Caco-2 (cell line): ENCODE measurements around the gene NUP210L. TPM values are rescaled to one million over a fixed set of nuclear protein-coding genes. Genes with fewer than 3 reads are reported as not detected.
A peak's percentile ranks its signal among the peaks of the same experiment; 100 is the strongest.

Experiments
- BruUV-seq: library from RNA; stranded (reverse); fragments of 400-500 nt; replicated peaks from 2 replicates; lab custom pipeline; 2021; lab: Mats Ljungman, UMichigan
- CTCF ChIA-PET: fragments of 300-600 bp; sonication (Branson Sonifier 250); formaldehyde crosslinking; loops from one replicate; lab custom pipeline; 2022; ENCODE audit warnings: antibody characterized with exemption; lab: Charles Lee
- POLR2A ChIA-PET: fragments of 300-600 bp; sonication (Branson Sonifier 250); formaldehyde crosslinking; loops from one replicate; lab custom pipeline; 2022; ENCODE audit warnings: antibody characterized with exemption; lab: Charles Lee
- DNase-seq, 2 experiments: peaks; one replicate each; pipeline versions ENCODE4 v3.0.0 to v3.0.0-alpha.2; 2020 to 2022
- H3K27me3 ChIP-seq: replicated peaks from 2 replicates; pipeline ENCODE4 v1.6.0; 2011; ENCODE audit warnings: low read length; ENCODE audit not compliant: control insufficient read depth, insufficient read depth
- H3K36me3 ChIP-seq: 2 replicates; pipeline ENCODE4 v1.5.1; 2011; ENCODE audit warnings: low read length; ENCODE audit not compliant: control insufficient read depth, insufficient read depth
- H3K4me1 ChIP-seq: fragments of 250-450 bp; sonication (Bioruptor Pico); 2 replicates; pipeline ENCODE4 v1.5.1; 2020; ENCODE audit warnings: mild to moderate bottlenecking
- H3K4me3 ChIP-seq: 2 replicates; pipeline ENCODE4 v1.5.1; 2011; ENCODE audit warnings: low read depth, mild to moderate bottlenecking, control low read depth, low read length
- H3K9me3 ChIP-seq: fragments of 250-450 bp; sonication (Bioruptor Pico); 2 replicates; pipeline ENCODE4 v1.5.1; 2020; ENCODE audit warnings: mild to moderate bottlenecking, moderate library complexity
- H3K27ac Mint-ChIP-seq: one replicate; pipeline ENCODE4 v1.8.0; 2022; ENCODE audit warnings: mixed read lengths; ENCODE audit not compliant: unreplicated experiment
- H3K27me3 Mint-ChIP-seq: one replicate; pipeline ENCODE4 v1.8.0; 2022; ENCODE audit warnings: mixed read lengths; ENCODE audit not compliant: insufficient read depth, unreplicated experiment
- H3K36me3 Mint-ChIP-seq: one replicate; pipeline ENCODE4 v1.8.0; 2022; ENCODE audit warnings: mild to moderate bottlenecking, mixed read lengths; ENCODE audit not compliant: insufficient read depth, unreplicated experiment
- H3K4me1 Mint-ChIP-seq: one replicate; pipeline ENCODE4 v1.8.0; 2022; ENCODE audit warnings: low read depth, mixed read lengths; ENCODE audit not compliant: unreplicated experiment
- H3K4me3 Mint-ChIP-seq: one replicate; pipeline ENCODE4 v1.8.0; 2022; ENCODE audit warnings: mild to moderate bottlenecking, moderate library complexity, mixed read lengths; ENCODE audit not compliant: unreplicated experiment
- H3K9me3 Mint-ChIP-seq: one replicate; pipeline ENCODE4 v1.8.0; 2022; ENCODE audit warnings: mixed read lengths; ENCODE audit not compliant: unreplicated experiment
- intact Hi-C: fragments of 100-400 bp; cut with micrococcal nuclease; formaldehyde crosslinking; loops from one replicate; pipeline ENCODE4 v1.10.0; 2022; ENCODE audit not compliant: unreplicated experiment
- microRNA-seq: library from miRNA; unstranded; fragments of <30 nt; microRNA quantifications from one replicate; pipeline ENCODE4 v1.2.0, GENCODE V29; 2022
- total RNA-seq: library from RNA; stranded (reverse); gene quantifications from 2 replicates; pipeline ENCODE4 v1.2.3, GENCODE V29; 2022
- TF ChIP-seq, protein P1 (sequence below), 2 experiments: fragments of 200-600 bp in 1 of 2; IDR thresholded peaks; 1 replicate in 1 of 2; 2 replicates in 1 of 2; pipeline versions ENCODE4 v1.5.1 to v1.8.0; 2011 to 2022; ENCODE audit warnings: antibody characterized with exemption in 1 of 2, control low read depth in 1 of 2, inconsistent platforms in 1 of 2, low read depth in 1 of 2, low read length in 1 of 2, mild to moderate bottlenecking in 1 of 2, moderate library complexity in 1 of 2; ENCODE audit not compliant: insufficient read depth in 1 of 2, severe bottlenecking in 1 of 2, unreplicated experiment in 1 of 2

Gene NUP210L
- total RNA-seq, 1 experiment from 2014 or later, result 0.07 TPM

DNA sequence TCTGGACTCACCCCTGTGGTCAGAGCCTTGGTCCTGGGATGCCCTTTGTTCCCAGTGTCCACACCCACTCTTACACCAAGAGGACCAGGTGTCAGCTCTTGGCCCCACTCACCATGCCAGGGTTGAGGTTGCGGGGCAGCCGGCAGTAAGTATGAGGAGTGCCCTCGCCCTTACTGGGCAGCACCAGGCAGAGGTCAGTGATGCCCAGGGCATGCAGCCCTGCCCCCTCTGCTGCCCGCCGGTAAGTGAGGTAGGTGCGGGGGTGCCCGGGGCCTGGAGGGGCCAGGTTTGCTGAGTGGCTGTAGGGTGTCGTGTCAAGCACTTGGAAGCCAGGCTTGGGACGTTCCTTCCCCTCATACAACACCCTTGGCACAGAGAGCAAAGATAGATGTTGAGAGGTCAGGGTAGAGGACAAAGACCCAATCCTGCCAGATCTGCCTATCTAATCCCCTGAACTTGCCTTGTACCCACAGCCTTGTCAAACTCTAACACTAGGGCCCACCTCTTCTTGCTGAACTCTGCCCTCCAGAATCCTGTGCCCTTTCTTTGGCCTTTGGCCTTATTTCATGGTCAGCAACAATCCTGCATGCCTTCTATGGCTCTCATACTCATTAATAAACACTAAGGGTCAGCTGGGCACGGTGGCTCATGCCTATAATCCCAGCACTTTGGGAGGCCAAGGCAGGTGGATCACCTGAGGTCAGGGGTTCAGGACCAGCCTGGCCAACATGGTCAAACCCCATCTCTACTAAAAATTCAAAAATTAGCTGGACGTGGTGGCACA, 211.9 kb downstream of the NUP210L start:
- no peaks in the 10 kb centered on the region for H3K9me3 Mint-ChIP-seq
- H3K36me3 ChIP-seq, result peaks cover 5% of the 10 kb centered on the region; the same call in 1 of the 2 replicates
- TF ChIP-seq, protein P1, sequence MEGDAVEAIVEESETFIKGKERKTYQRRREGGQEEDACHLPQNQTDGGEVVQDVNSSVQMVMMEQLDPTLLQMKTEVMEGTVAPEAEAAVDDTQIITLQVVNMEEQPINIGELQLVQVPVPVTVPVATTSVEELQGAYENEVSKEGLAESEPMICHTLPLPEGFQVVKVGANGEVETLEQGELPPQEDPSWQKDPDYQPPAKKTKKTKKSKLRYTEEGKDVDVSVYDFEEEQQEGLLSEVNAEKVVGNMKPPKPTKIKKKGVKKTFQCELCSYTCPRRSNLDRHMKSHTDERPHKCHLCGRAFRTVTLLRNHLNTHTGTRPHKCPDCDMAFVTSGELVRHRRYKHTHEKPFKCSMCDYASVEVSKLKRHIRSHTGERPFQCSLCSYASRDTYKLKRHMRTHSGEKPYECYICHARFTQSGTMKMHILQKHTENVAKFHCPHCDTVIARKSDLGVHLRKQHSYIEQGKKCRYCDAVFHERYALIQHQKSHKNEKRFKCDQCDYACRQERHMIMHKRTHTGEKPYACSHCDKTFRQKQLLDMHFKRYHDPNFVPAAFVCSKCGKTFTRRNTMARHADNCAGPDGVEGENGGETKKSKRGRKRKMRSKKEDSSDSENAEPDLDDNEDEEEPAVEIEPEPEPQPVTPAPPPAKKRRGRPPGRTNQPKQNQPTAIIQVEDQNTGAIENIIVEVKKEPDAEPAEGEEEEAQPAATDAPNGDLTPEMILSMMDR (IDR thresholded peaks at IDR 0.05; ENCODE audit: insufficient read depth in 1 of 2, low read depth in 1 of 2, low read length in 1 of 2, severe bottlenecking in 1 of 2, unreplicated experiment in 1 of 2), result no peak
- no peak overlapping the region for H3K27ac Mint-ChIP-seq
- H3K4me3 Mint-ChIP-seq, result no peak overlapping the region
- ChIA-PET POLR2A (no interaction called here), CTCF (interaction anchor here (0.6 kb wide), 1 partner anchor 21 kb away, joined by 9 read pairs; no protein-coding TSS in a partner anchor)
- no peaks in the 10 kb centered on the region for H3K9me3 ChIP-seq
- DNase-seq, result no peak
- peaks cover 8% of the 10 kb centered on the region for H3K4me1 ChIP-seq
- H3K4me3 ChIP-seq, result no peak overlapping the region
- intact Hi-C loops, result no loop called here
- peaks cover 41% of the 10 kb centered on the region for H3K36me3 Mint-ChIP-seq
- BruUV-seq, result no TSS peak
- no peaks in the 10 kb centered on the region for H3K27me3 ChIP-seq
- peaks cover 7% of the 10 kb centered on the region for H3K4me1 Mint-ChIP-seq
- no peaks in the 10 kb centered on the region for H3K27me3 Mint-ChIP-seq

Small RNA genes within 50 kb of the gene (microRNA-seq; reads per million reads assigned to microRNA genes)
- gene MIR190B, result 4.1 reads per million, percentile 27 among the genes with 10 or more reads in this experiment
- gene MIR5698, result not detected
- not detected for gene MIR6737

Other genes with a start within 250 kb of the NUP210L start
- gene GATAD2B, start 232.1 kb downstream of the NUP210L start, total RNA-seq, result 38.0 and 42.6 TPM in 2 replicates
- 78.2 and 79.0 TPM in 2 replicates for gene DENND4B, start 208.4 kb downstream of the NUP210L start, total RNA-seq
- 24.4 and 30.8 TPM in 2 replicates for gene CRTC2, start 196.5 kb downstream of the NUP210L start, total RNA-seq
- 135 and 150 TPM in 2 replicates for gene SLC39A1, start 191.5 kb downstream of the NUP210L start, total RNA-seq
- gene CREB3L4, start 187.2 kb downstream of the NUP210L start, total RNA-seq, result 9.0 and 9.8 TPM in 2 replicates
- gene JTB, start 177.4 kb downstream of the NUP210L start, total RNA-seq, result 123 and 124 TPM in 2 replicates
- 77.4 and 79.3 TPM in 2 replicates for gene RAB13, start 168.7 kb downstream of the NUP210L start, total RNA-seq
- 2,648 and 2,676 TPM in 2 replicates for gene RPS27, start 164.3 kb downstream of the NUP210L start, total RNA-seq
- 681 and 698 TPM in 2 replicates for gene TPM3, start 37.0 kb upstream of the NUP210L start, total RNA-seq
- gene CFAP141, start 51.3 kb upstream of the NUP210L start, total RNA-seq, result not detected in 2 replicates
- 195 and 198 TPM in 2 replicates for gene UBAP2L, start 65.9 kb upstream of the NUP210L start, total RNA-seq
- gene HAX1, start 117.6 kb upstream of the NUP210L start, total RNA-seq, result 135 and 138 TPM in 2 replicates
- gene AQP10, start 166.0 kb upstream of the NUP210L start, total RNA-seq, result 0.50 and 1.3 TPM in 2 replicates
- gene ATP8B2, start 170.5 kb upstream of the NUP210L start, total RNA-seq, result 10.5 and 10.6 TPM in 2 replicates